Activated effector memory CD4-positive, alpha-beta T cell treated with Interleukin-2 at 50 U/mL for 16 hours (primary cell): ENCODE data around the gene JMJD6.

ENCODE experiments used
- DNase-seq: peaks from one replicate; pipeline ENCODE4 v3.0.0-alpha.2; 2020

JMJD6 gene

GRCh38 chr17:76696763-76697701 lies 29.4 kb downstream of the JMJD6 start:
- no peak for DNase-seq

- DNase-seq, result no peak
Observed at GRCh38 chr17:76695059-76695831, 31.2 kb downstream of the JMJD6 start.

- DNase-seq, result no peak
Observed at GRCh38 chr17:76691379-76692191, 34.8 kb downstream of the JMJD6 start.

GRCh38 chr17:76690596-76691280 lies 35.7 kb downstream of the JMJD6 start:
- no peak for DNase-seq

GRCh38 chr17:76689859-76690258 lies 36.5 kb downstream of the JMJD6 start:
- no peak for DNase-seq

- DNase-seq, result no peak
Observed at GRCh38 chr17:76688165-76688622, 38.2 kb downstream of the JMJD6 start.

- no peak for DNase-seq
Observed at GRCh38 chr17:76687298-76688164, 38.9 kb downstream of the JMJD6 start.

- DNase-seq, result no peak
Observed at GRCh38 chr17:76686538-76687297, 39.7 kb downstream of the JMJD6 start.

- DNase-seq, result no peak
Observed at GRCh38 chr17:76685846-76686245, 40.6 kb downstream of the JMJD6 start.

GRCh38 chr17:76685366-76685765 lies 41.0 kb downstream of the JMJD6 start:
- no peak for DNase-seq

GRCh38 chr17:76684756-76685155 lies 41.6 kb downstream of the JMJD6 start:
- no peak for DNase-seq

GRCh38 chr17:76683921-76684745 lies 42.3 kb downstream of the JMJD6 start:
- no peak for DNase-seq

GRCh38 chr17:76683011-76683755 lies 43.2 kb downstream of the JMJD6 start:
- DNase-seq, result no peak

GRCh38 chr17:76682296-76682695 lies 44.1 kb downstream of the JMJD6 start:
- no peak for DNase-seq

- peak; percentile 62 for DNase-seq
Observed at GRCh38 chr17:76681222-76682137, 44.9 kb downstream of the JMJD6 start.

GRCh38 chr17:76679239-76679638 lies 47.2 kb downstream of the JMJD6 start:
- DNase-seq, result no peak

- peak; percentile 46 for DNase-seq
Observed at GRCh38 chr17:76678330-76678729, 48.1 kb downstream of the JMJD6 start.

- no peak for DNase-seq
Observed at GRCh38 chr17:76677406-76677805, 49.0 kb downstream of the JMJD6 start.
